Measurements from ENCODE around the gene NRCAM.

The NRCAM gene

GRCh38 chr7:108193594-108194498 lies 262.4 kb downstream of the NRCAM start:
- no peak for DNase-seq

- DNase-seq = no peak
Measured at GRCh38 chr7:108190891-108191290, 265.3 kb downstream of the NRCAM start.

GRCh38 chr7:108189733-108190388 lies 266.4 kb downstream of the NRCAM start:
- no peak for DNase-seq

- DNase-seq = no peak
Measured at GRCh38 chr7:108188724-108189123, 267.5 kb downstream of the NRCAM start.

GRCh38 chr7:108181073-108181985 lies 274.9 kb downstream of the NRCAM start:
- peak; percentile 35 for DNase-seq

- DNase-seq = no peak
Measured at GRCh38 chr7:108178398-108178797, 277.8 kb downstream of the NRCAM start.

GRCh38 chr7:108171164-108171563 lies 285.1 kb downstream of the NRCAM start:
- no peak for DNase-seq

GRCh38 chr7:108170251-108170650 lies 286.0 kb downstream of the NRCAM start:
- DNase-seq = no peak

- no peak for DNase-seq
Measured at GRCh38 chr7:108167460-108167859, 288.8 kb downstream of the NRCAM start.

GRCh38 chr7:108166687-108167086 lies 289.5 kb downstream of the NRCAM start:
- no peak for DNase-seq

- no peak for DNase-seq
Measured at GRCh38 chr7:108165723-108166122, 290.5 kb downstream of the NRCAM start.

GRCh38 chr7:108164946-108165345 lies 291.3 kb downstream of the NRCAM start:
- DNase-seq = no peak

GRCh38 chr7:108164342-108164741 lies 291.9 kb downstream of the NRCAM start:
- no peak for DNase-seq

GRCh38 chr7:108158776-108159175 lies 297.5 kb downstream of the NRCAM start:
- DNase-seq = no peak

- DNase-seq = no peak
Measured at GRCh38 chr7:108157606-108158335, 298.5 kb downstream of the NRCAM start.

- no peak for DNase-seq
Measured at GRCh38 chr7:108156897-108157605, 299.2 kb downstream of the NRCAM start.

GRCh38 chr7:108152198-108152597 lies 304.0 kb downstream of the NRCAM start:
- DNase-seq = no peak

- no peak for DNase-seq
Measured at GRCh38 chr7:108149908-108150307, 306.3 kb downstream of the NRCAM start.

- DNase-seq = no peak
Measured at GRCh38 chr7:108149119-108149518, 307.1 kb downstream of the NRCAM start.

- DNase-seq = no peak
Measured at GRCh38 chr7:108147031-108147563, 309.1 kb downstream of the NRCAM start.

- DNase-seq = peak; percentile 41
Measured at GRCh38 chr7:108146070-108146842, 310.0 kb downstream of the NRCAM start.
